ENCODE data around the gene GABBR2.

The GABBR2 gene

DNA sequence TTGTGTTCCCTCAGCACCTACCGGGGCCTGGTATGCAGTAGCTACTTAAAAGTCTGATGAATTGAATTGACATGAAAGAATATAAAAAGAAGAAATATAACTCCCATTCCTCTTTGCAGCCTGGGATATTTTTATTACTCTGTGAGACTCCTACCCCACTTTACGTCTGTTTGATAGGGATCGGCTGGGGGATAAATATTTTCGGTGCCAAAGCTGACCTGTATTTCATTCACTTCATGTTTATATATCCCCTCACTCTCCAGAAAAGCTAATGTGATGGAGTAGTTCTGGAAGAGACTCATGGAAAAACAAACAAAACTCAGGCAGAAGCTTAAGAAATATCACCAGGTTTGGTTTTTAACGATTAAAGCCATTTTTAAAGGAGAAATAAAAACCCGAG, 345.1 kb downstream of the GABBR2 start:
- Histone ChIP-seq H3K9ac (ENCODE audit: low read length) (no peak overlapping the region), H3K4me1 (ENCODE audit: low read length) (no peaks in the 10 kb centered on the region), H3K9me3 (ENCODE audit: insufficient read depth, low read length) (peaks cover 8% of the 10 kb centered on the region; the same call in 1 of the 2 replicates), H3K27ac (ENCODE audit: low read length) (no peak overlapping the region), H3K4me3 (ENCODE audit: low read length) (no peak overlapping the region), H3K27me3 (ENCODE audit: low read depth, low read length) (peaks cover 23% of the 10 kb centered on the region), H3K36me3 (replicated peaks; ENCODE audit: low read depth, low read length) (no peaks in the 10 kb centered on the region), H3K79me2 (ENCODE audit: low read length) (no peaks in the 10 kb centered on the region), H4K20me1 (ENCODE audit: insufficient read depth, low read length) (no peaks in the 10 kb centered on the region), H3K4me2 (ENCODE audit: low read length) (no peak overlapping the region), H2AFZ (ENCODE audit: low read depth, low read length) (no peak overlapping the region)
- TF ChIP-seq CTCF (IDR thresholded peaks at IDR 0.05; ENCODE audit: low read depth, low read length) (no peak), EZH2phosphoT487 (IDR thresholded peaks at IDR 0.05; ENCODE audit: low read depth) (no peak)

- no peaks in the 10 kb centered on the region for H3K79me2 ChIP-seq (ENCODE audit: low read length)
- no peak overlapping the region for H3K4me2 ChIP-seq (ENCODE audit: low read length)
- H3K27ac ChIP-seq (ENCODE audit: low read length): no peak overlapping the region
- H4K20me1 ChIP-seq (ENCODE audit: insufficient read depth, low read length): no peaks in the 10 kb centered on the region
- no peaks in the 10 kb centered on the region for H3K36me3 ChIP-seq (replicated peaks; ENCODE audit: low read depth, low read length)
- H3K4me1 ChIP-seq (ENCODE audit: low read length): no peaks in the 10 kb centered on the region
- no peak overlapping the region for H3K4me3 ChIP-seq (ENCODE audit: low read length)
- TF ChIP-seq CTCF (IDR thresholded peaks at IDR 0.05; ENCODE audit: low read depth, low read length) (no peak), EZH2phosphoT487 (IDR thresholded peaks at IDR 0.05; ENCODE audit: low read depth) (no peak)
- H3K9ac ChIP-seq (ENCODE audit: low read length): no peak overlapping the region
- H3K27me3 ChIP-seq (ENCODE audit: low read depth, low read length): peaks cover 23% of the 10 kb centered on the region
- peaks cover 8% of the 10 kb centered on the region; the same call in 1 of the 2 replicates for H3K9me3 ChIP-seq (ENCODE audit: insufficient read depth, low read length)
- no peak overlapping the region for H2AFZ ChIP-seq (ENCODE audit: low read depth, low read length)
These were observed 346.0 kb downstream of the GABBR2 start for GRCh38 chr9:98362624-98363252.

DNA sequence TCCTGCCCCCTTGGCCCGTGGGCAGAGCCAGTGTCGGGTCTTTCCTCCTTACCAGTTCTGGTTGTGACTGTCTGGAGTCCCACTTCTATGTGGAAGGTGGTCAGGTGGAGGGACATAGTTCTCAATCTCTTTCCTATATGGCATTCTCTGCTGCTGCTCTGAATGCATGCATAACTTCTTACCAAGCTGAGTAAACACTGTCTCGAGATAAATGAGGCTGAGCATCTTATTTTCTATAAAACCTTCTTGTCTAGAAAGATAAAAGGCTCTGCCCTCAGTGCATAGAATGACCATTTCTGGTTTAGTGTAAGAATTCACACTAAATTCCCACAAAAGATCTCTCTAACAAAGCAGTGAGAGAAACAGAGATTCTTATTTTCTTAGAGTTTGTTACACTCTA, 347.1 kb downstream of the GABBR2 start:
- no peak overlapping the region for H3K27ac ChIP-seq (ENCODE audit: low read length)

More for the DNA sequence above, 347.1 kb downstream of the GABBR2 start:
- no peak overlapping the region for H3K4me2 ChIP-seq (ENCODE audit: low read length)
- H3K4me3 ChIP-seq (ENCODE audit: low read length): no peak overlapping the region
- no peak for TF ChIP-seq EZH2phosphoT487 (IDR thresholded peaks at IDR 0.05; ENCODE audit: low read depth)
- no peak for TF ChIP-seq CTCF (IDR thresholded peaks at IDR 0.05; ENCODE audit: low read depth, low read length)
- H3K79me2 ChIP-seq (ENCODE audit: low read length): no peaks in the 10 kb centered on the region
- H3K4me1 ChIP-seq (ENCODE audit: low read length): no peaks in the 10 kb centered on the region
- H3K9ac ChIP-seq (ENCODE audit: low read length): no peak overlapping the region
- no peaks in the 10 kb centered on the region for H4K20me1 ChIP-seq (ENCODE audit: insufficient read depth, low read length)
- no peaks in the 10 kb centered on the region for H3K36me3 ChIP-seq (replicated peaks; ENCODE audit: low read depth, low read length)
- H3K9me3 ChIP-seq (ENCODE audit: insufficient read depth, low read length): peaks cover 8% of the 10 kb centered on the region; the same call in 1 of the 2 replicates
- H2AFZ ChIP-seq (ENCODE audit: low read depth, low read length): no peak overlapping the region
- H3K27me3 ChIP-seq (ENCODE audit: low read depth, low read length): peaks cover 19% of the 10 kb centered on the region

All from OCI-LY3 (cell line).